K562 (cell line): ENCODE results near the gene LRCH1.

Experiments
- EZH2 ChIP-seq: IDR thresholded peaks from 2 replicates; pipeline ENCODE4 v1.6.1; 2012; ENCODE audit warnings: low read depth, mild to moderate bottlenecking, inconsistent platforms, low read length, borderline replicate concordance
- HNRNPK ChIP-seq: fragments of 200-400 bp; formaldehyde crosslinking; IDR thresholded peaks from one replicate; pipeline ENCODE4 v1.6.1; 2018; ENCODE audit warnings: mild to moderate bottlenecking, low read depth, low read length; ENCODE audit not compliant: poor library complexity, severe bottlenecking
- NFIC ChIP-seq: fragments of 450-650 bp; IDR thresholded peaks from 2 replicates; pipeline ENCODE4 v1.6.1; 2017; ENCODE audit warnings: mild to moderate bottlenecking, inconsistent platforms
- RFX5 ChIP-seq: IDR thresholded peaks from 2 replicates; pipeline ENCODE4 v1.6.1; 2011; ENCODE audit warnings: low read depth, mild to moderate bottlenecking, improper control_type of control experiment, low read length
- ZFX ChIP-seq: sonication (generic); formaldehyde crosslinking; IDR thresholded peaks from 2 replicates; pipeline ENCODE4 v1.8.0; 2022; ENCODE audit warnings: mild to moderate bottlenecking, missing genetic modification reagents, moderate library complexity
- TF ChIP-seq, protein P1 (sequence below), 3 experiments: IDR thresholded peaks in 2 of 3; conservative IDR thresholded peaks in 1 of 3; 2 replicates each; pipeline ENCODE4 v1.5.1; 2011 to 2012; ENCODE audit warnings: low read length in 3 of 3, mild to moderate bottlenecking in 3 of 3, control low read depth in 2 of 3, improper control_type of control experiment in 1 of 3, inconsistent platforms in 1 of 3, low read depth in 1 of 3, mixed read lengths in 1 of 3, moderate library complexity in 1 of 3; ENCODE audit not compliant: insufficient read depth in 2 of 3

DNA sequence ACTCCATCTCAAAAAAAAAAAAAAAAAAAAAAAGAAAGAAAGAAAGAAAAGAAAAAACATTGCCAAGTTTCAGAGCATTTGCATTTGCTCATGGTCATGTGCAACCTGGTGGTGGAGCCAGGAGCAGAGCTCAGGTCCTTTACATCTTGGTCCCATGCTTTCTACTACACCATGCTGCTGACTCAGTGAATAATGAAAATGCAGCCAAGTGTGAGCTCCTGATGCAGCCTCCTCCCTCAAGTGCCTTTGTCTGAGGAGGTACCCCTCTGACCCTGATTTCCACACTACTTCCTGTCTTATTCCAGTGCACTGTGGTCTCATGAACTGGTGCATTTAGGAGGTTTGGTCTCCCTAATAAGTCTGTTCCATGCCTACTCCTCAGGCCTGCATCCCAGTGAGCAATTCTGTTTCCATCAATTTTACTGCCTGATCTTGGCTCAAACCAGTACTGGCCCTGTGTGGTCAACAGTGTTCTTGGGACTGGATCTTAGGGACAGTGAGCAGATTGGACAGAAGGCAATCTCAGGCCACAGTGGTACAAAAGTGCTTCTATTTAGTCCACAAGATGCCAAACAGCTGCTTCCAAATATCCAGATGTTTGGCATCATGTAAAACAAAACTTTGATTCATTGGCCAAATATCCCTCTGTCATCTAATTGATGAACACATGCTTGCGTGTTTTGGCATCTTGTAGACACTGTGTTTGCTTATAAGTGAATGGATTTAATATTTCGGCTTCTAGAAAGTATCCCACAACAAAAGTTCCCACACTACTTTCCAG is 28.8 kb upstream of the LRCH1 start:
- TF ChIP-seq NFIC (no peak), RFX5 (no peak), ZFX (CRISPR knock-in tag) (no peak), EZH2 (no peak), HNRNPK (no peak)
- TF ChIP-seq, protein P1, sequence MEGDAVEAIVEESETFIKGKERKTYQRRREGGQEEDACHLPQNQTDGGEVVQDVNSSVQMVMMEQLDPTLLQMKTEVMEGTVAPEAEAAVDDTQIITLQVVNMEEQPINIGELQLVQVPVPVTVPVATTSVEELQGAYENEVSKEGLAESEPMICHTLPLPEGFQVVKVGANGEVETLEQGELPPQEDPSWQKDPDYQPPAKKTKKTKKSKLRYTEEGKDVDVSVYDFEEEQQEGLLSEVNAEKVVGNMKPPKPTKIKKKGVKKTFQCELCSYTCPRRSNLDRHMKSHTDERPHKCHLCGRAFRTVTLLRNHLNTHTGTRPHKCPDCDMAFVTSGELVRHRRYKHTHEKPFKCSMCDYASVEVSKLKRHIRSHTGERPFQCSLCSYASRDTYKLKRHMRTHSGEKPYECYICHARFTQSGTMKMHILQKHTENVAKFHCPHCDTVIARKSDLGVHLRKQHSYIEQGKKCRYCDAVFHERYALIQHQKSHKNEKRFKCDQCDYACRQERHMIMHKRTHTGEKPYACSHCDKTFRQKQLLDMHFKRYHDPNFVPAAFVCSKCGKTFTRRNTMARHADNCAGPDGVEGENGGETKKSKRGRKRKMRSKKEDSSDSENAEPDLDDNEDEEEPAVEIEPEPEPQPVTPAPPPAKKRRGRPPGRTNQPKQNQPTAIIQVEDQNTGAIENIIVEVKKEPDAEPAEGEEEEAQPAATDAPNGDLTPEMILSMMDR (IDR thresholded peaks at IDR 0.05 in 2 of 3, conservative IDR thresholded peaks at IDR 0.05 in 1 of 3; ENCODE audit: insufficient read depth in 2 of 3, low read depth in 1 of 3, low read length in 3 of 3), result no peak
